Ectodermal cell (in vitro differentiated cells): Measurements from ENCODE around the gene HSPA4.
"Not testable (repeated sequence)": the region's sequence is repeated elsewhere in the genome, so short reads cannot be mapped to it uniquely, and the experiment has no call there.

ENCODE experiments used
- H3K27ac ChIP-seq: 2 replicates; pipeline ENCODE4 v1.7.0; 2013; ENCODE audit warnings: mild to moderate bottlenecking, low read depth, low read length; ENCODE audit not compliant: insufficient read depth, poor library complexity, severe bottlenecking
- H3K27me3 ChIP-seq: 2 replicates; pipeline ENCODE4 v1.7.0; 2013; ENCODE audit warnings: mild to moderate bottlenecking, low read length; ENCODE audit not compliant: insufficient read depth, control insufficient read depth, poor library complexity, severe bottlenecking
- H3K36me3 ChIP-seq: one replicate; pipeline ENCODE4 v1.7.0; 2013; ENCODE audit warnings: low read length; ENCODE audit not compliant: control insufficient read depth, insufficient read depth
- H3K4me1 ChIP-seq: one replicate; pipeline ENCODE4 v1.7.0; 2013; ENCODE audit warnings: low read length; ENCODE audit not compliant: control insufficient read depth, insufficient read depth
- H3K4me3 ChIP-seq: 2 replicates; pipeline ENCODE4 v1.7.0; 2013; ENCODE audit warnings: low read depth, low read length, control low read depth; ENCODE audit not compliant: insufficient read depth
- H3K9me3 ChIP-seq: 2 replicates; pipeline ENCODE4 v1.7.0; 2013; ENCODE audit warnings: mild to moderate bottlenecking, low read length, moderate library complexity; ENCODE audit not compliant: control insufficient read depth
- WGBS, 2 experiments: methylation state at CpG; one replicate each; pipeline ENCODE4 v1.1.7; 2013; ENCODE audit warnings: missing lambda C conversion rate in 2 of 2; 5-methylcytosine and 5-hydroxymethylcytosine counted together

The HSPA4 gene

DNA sequence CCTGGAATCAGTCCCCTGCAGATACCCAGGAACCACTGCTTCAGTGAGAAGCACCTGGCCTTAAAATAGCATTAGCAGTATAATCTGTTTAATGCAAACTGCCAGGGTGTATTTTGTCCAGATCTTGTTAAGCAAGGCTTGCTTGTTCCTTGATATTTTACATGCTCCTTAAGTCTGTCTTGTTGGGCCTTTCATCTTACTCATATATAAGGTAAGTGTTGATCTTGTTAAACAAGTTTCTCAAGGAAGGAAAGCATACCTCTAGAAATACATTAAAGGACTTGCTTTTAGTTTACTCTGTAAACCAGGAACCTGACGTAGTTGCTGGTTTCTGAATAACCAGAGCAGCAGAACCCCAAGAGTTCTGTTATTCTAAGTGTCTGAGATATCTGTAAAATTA is 13.7 kb downstream of the HSPA4 start:
- Histone ChIP-seq H3K4me1 (no peaks in the 10 kb centered on the region), H3K9me3 (no peaks in the 10 kb centered on the region), H3K36me3 (peaks cover 27% of the 10 kb centered on the region), H3K4me3 (no peak overlapping the region), H3K27ac (no peak overlapping the region), H3K27me3 (no peaks in the 10 kb centered on the region)
- 42 to 53% methylated on average over 1 of the region's 1 CpG for WGBS, 2 experiments

DNA sequence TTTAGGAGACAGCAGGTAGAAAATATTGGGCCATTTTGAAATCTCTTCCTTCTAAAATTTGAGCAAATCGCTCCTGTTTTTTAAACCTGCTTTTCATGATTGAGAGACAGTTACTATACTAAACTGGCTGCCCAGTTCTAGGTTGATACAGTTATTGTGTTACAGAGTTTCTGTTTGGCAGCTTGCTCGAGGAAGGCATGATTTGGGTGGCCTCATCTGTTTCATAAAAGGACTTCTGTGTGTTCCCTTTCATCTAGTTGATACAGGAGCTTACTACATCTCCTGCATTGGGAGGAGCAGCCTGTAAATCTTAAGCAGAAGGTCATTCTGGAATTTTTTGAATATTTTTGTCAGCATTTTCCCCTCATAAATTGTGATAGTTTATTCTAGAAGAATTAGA is 14.2 kb downstream of the HSPA4 start:
- WGBS, 2 experiments = 97 to 98% methylated on average over 2 of the region's 2 CpGs
- Histone ChIP-seq H3K9me3 (no peaks in the 10 kb centered on the region), H3K4me3 (no peak overlapping the region), H3K36me3 (peaks cover 32% of the 10 kb centered on the region), H3K27me3 (no peaks in the 10 kb centered on the region), H3K27ac (no peak overlapping the region), H3K4me1 (no peaks in the 10 kb centered on the region)

DNA sequence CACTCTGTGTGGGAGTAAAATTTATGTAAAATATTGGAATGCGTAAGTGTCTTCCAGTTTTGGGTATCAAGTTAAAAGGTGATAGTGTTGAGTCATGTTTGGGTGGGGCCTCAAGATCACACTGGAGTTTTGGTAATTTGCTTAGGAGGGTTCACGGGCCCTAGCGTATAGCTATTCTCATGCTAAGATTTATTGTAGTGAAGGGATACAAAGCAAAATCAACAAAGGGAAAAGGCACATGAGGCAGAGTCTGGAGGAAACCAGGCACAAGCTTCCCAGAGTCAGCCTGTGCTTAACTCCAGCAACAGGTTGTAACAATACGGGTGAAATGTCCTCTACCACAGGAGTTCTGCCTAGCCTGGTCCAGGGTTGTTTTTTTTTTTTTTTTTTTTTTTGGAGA is 20.2 kb downstream of the HSPA4 start:
- Histone ChIP-seq H3K36me3 (peaks cover 39% of the 10 kb centered on the region), H3K27ac (no peak overlapping the region), H3K27me3 (no peaks in the 10 kb centered on the region), H3K9me3 (no peaks in the 10 kb centered on the region), H3K4me1 (no peaks in the 10 kb centered on the region), H3K4me3 (no peak overlapping the region)
- WGBS, 2 experiments = 89 to 90% methylated on average over 4 of the region's 4 CpGs

DNA sequence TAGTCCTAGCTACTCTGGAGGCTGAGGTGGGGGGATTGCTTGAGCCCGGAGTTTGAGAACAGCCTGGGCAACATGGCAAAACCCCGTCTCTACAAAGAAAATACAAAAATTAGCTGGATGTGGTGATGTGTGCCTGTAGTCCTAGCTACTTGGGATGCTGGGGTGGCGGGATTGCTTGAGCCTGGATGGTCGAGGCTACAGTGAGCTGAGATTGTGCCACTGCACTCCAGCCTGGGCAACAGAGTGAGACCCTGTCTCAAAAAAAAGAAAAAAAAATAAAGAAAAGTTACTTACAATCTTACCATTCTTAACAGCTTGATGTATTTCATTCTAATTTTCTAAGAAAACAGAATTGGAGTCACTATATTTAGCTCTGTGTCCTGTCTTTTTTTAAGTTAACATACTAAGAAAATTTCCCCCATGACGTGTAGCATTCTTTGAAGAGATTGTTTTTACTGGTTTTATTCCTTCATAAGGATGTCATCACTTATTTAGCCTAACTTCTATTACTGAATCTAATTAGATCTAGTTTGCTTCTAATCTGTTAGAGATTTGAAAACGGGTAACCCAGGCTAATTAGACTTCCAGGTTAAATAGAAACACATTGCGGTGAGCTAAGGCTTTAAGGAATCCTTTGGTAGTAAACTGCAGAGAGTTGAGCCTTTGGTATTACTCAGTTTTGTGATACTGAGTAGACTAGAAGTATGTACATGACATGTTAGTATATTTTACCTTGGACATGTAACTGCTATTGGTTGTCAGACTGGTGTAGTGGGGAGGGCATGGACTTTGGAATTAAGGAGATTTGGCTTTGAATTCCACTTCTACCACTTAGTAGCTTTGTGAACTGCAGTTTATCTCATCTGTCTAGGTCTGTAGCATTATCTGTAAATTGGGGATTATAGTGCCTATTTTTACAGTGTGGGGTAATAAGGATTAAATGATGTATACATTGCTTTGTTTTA is 24.0 kb downstream of the HSPA4 start:
- no peaks in the 10 kb centered on the region for H3K27me3 ChIP-seq
- H3K4me1 ChIP-seq = peaks cover 1% of the 10 kb centered on the region
- H3K36me3 ChIP-seq = peaks cover 23% of the 10 kb centered on the region
- 86 to 89% methylated on average over 6 to 7 of the region's 7 CpGs for WGBS, 2 experiments
- H3K4me3 ChIP-seq = no peak overlapping the region
- no peak overlapping the region for H3K27ac ChIP-seq
- no peaks in the 10 kb centered on the region for H3K9me3 ChIP-seq

DNA sequence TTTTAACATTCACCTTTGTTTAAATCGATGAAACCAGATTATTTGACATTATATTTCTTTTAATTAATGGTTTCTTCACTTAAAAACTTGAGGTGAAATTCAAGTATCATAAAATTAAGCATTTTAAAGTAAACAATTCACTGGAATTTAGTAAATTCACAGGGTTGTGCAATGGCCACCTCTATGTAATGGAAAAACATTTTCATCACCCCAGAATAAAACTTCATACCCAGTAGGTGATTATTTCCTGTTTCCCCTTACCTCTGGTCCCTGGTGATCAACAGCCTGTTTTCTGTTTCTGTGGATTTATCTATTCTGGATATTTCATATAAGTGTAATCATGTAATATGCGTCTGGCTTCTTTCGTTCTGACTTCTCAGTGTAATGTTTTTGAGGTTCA is 27.2 kb downstream of the HSPA4 start:
- no peaks in the 10 kb centered on the region for H3K9me3 ChIP-seq
- no peak overlapping the region for H3K4me3 ChIP-seq
- 94 to 100% methylated on average over 2 to 3 of the region's 3 CpGs for WGBS, 2 experiments
- no peak overlapping the region for H3K27ac ChIP-seq
- peaks cover 7% of the 10 kb centered on the region for H3K4me1 ChIP-seq
- H3K27me3 ChIP-seq = no peaks in the 10 kb centered on the region
- H3K36me3 ChIP-seq = peaks cover 16% of the 10 kb centered on the region

DNA sequence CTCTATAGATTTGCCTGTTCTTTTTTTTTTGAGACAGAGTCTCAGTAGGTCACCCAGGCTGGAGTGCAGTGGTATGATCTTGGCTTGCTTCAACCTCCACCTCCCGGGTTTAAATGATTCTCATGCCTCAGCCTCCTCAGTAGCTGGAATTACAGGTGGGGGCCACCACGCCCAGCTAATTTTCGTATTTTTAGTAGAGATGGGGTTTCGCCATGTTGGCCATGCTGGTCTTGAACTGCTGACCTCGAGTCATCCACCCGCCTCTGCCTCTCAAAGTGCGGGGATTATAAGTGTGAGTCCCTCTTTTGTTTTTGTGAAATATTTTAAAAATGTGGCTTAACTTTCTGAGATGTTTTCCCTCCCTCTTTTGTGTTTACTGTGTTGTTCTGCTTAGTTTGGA is 29.2 kb downstream of the HSPA4 start:
- Histone ChIP-seq H3K36me3 (peaks cover 15% of the 10 kb centered on the region), H3K4me3 (no peak overlapping the region), H3K9me3 (no peaks in the 10 kb centered on the region), H3K27ac (no peak overlapping the region), H3K27me3 (no peaks in the 10 kb centered on the region), H3K4me1 (peaks cover 7% of the 10 kb centered on the region)
- 88 to 94% methylated on average over 7 of the region's 7 CpGs for WGBS, 2 experiments

DNA sequence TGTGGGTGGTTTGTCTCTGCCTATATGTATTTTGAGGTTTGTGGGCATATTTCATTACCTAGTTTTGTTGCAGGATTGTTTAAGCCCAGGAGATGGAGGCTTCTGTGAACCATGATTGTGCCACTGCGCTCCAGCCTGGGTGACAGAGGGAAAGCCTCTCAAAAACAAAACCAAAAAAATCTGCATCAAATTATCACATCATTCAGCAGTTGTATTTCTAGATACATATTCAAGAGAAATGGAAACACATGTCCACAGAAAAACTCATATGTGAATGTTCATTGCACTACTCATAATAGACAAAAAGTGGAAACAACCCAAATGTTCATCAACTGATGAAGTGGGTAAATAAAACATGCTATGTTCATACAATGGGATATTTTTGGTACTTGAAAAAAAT is 29.9 kb downstream of the HSPA4 start:
- peaks cover 7% of the 10 kb centered on the region for H3K4me1 ChIP-seq
- H3K9me3 ChIP-seq = no peaks in the 10 kb centered on the region
- no peaks in the 10 kb centered on the region for H3K27me3 ChIP-seq
- WGBS, 2 experiments = 87 to 100% methylated on average over 1 of the region's 1 CpG
- H3K27ac ChIP-seq = no peak overlapping the region
- peaks cover 17% of the 10 kb centered on the region for H3K36me3 ChIP-seq
- no peak overlapping the region for H3K4me3 ChIP-seq

DNA sequence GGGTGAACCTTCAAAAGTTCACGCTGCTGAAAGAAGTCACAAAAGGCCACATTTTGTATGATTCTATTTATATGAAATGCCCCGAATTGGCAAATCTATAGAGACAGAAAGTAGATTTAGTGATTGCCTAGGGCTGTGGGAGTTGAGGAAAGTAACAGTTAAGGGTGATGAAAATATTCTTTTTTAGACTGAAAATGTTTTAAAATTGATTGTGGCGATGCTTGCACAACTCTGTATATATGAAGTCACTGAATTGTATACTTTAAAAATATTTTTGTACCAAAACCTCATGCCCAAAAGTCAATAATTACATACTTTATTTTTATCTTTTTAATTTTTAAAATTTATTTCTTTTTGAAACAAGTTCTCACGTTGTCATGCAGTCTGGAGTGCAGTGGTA is 30.3 kb downstream of the HSPA4 start:
- WGBS, 2 experiments = 97% methylated on average over 3 to 4 of the region's 4 CpGs

DNA sequence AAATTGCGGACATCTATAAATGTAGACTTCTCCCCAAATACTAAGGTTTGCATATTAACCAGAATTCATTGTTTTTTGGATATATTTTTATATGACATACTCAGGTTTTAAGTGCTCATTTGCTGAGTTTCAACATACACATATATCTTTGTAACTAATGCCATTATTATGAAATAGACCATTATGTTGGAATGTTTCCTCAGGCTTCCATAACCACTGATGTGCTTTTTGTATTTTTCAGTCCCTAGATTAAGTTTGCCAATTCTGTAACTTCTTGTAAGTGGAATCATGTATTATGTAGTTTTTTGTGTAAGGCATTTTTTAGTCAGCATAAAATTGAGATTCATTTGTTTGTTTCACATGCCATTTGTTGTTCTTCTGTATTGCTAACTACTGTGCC is 32.1 kb downstream of the HSPA4 start:
- Histone ChIP-seq H3K4me3 (no peak overlapping the region), H3K36me3 (peaks cover 17% of the 10 kb centered on the region), H3K27me3 (no peaks in the 10 kb centered on the region), H3K27ac (no peak overlapping the region), H3K9me3 (no peaks in the 10 kb centered on the region), H3K4me1 (peaks cover 7% of the 10 kb centered on the region)
- 100% methylated on average over 1 of the region's 1 CpG; no CpG with 5 or more reads in 1 of the 2 experiments for WGBS, 2 experiments

More for the DNA sequence above, 30.3 kb downstream of the HSPA4 start:
- Histone ChIP-seq H3K4me3 (no peak overlapping the region), H3K27me3 (no peaks in the 10 kb centered on the region), H3K36me3 (peaks cover 15% of the 10 kb centered on the region), H3K4me1 (peaks cover 7% of the 10 kb centered on the region), H3K9me3 (no peaks in the 10 kb centered on the region), H3K27ac (no peak overlapping the region)

DNA sequence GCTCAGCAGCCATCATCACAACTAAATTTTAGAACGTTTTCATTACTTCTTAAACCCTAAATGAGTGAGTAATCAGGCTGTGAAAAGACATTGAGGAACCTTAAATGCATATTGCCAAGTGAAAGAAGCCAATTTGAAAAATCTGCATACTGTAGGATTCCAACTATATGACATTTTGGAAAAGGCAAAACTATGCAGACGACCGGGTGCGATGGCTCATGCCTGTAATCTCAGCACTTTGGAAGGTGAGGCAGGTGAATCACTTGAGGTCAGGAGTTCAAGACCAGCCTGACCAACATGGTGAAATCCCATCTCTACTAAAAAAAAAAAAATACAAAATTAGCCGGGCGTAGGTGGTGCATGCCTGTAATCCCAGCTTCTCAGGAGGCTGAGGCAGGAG is 33.4 kb downstream of the HSPA4 start:
- H3K36me3 ChIP-seq = peaks cover 19% of the 10 kb centered on the region
- H3K27me3 ChIP-seq, H3K4me3 ChIP-seq, H3K9me3 ChIP-seq, H3K4me1 ChIP-seq, H3K27ac ChIP-seq: not testable (repeated sequence)
- 91 to 96% methylated on average over 6 of the region's 6 CpGs for WGBS, 2 experiments
